Measurements from ENCODE around the gene PGBD2. TPM values are rescaled to one million over a fixed set of nuclear protein-coding genes. Genes with fewer than 3 reads are reported as not detected.

The PGBD2 gene
- total and polyA plus RNA-seq, 9 of the 15 experiments (the other 6 are each of a cell fraction or from before 2014, with no cell fraction given): 11.9 to 21.8 (median 14.7) TPM

- peak overlapping the region; percentile 56 for H3K4me3 ChIP-seq
- in situ Hi-C loops (cut with MboI): no loop called here
- H3K9me1 ChIP-seq (ENCODE audit: control insufficient read depth, insufficient read depth, low read length): peaks cover 4% of the 10 kb centered on the region
- H3K27me3 ChIP-seq (ENCODE audit: control insufficient read depth in 2 of 2, insufficient read depth in 2 of 2, low read length in 2 of 2): no peaks in the 10 kb centered on the region
- H3K9me3 ChIP-seq (replicated peaks; ENCODE audit: control insufficient read depth, insufficient read depth, low read depth, low read length): no peaks in the 10 kb centered on the region
- H3K79me2 ChIP-seq (ENCODE audit: control insufficient read depth, insufficient read depth, low read length): peaks cover 41% of the 10 kb centered on the region
- peaks cover 23% of the 10 kb centered on the region for H3K36me3 ChIP-seq (ENCODE audit: control insufficient read depth, insufficient read depth, low read length)
- ChIA-PET CTCF (ENCODE audit: low intra/inter-chr PET ratio) (no interaction called here), POLR2A (interaction anchor here (0.6 to 1.7 kb wide), 5 partner anchors 10 to 30 kb away, joined by 3 to 5 read pairs (median 4); no protein-coding TSS in a partner anchor)
- intact Hi-C loops (cut with micrococcal nuclease): no loop called here
- H3K4me2 ChIP-seq (ENCODE audit: insufficient read depth, low read length): peak overlapping the region; percentile 99
- H3K9ac ChIP-seq (ENCODE audit: insufficient read depth in 1 of 2, low read depth in 2 of 2, low read length in 2 of 2): peak overlapping the region in 1 of 2 experiments; percentile 87; a peak in 2 of 4 replicates
- no peaks in the 10 kb centered on the region for H4K20me1 ChIP-seq (replicated peaks; ENCODE audit: control insufficient read depth, insufficient read depth, low read length)
- peak overlapping the region; percentile 98 for H2AFZ ChIP-seq (ENCODE audit: low read depth, low read length)
- ATAC-seq (no peak), FAIRE-seq (peak; percentile 56), DNase-seq (ENCODE audit: extremely low read depth in 1 of 4, low spot score in 3 of 4) (no peak)
- no TSS peak for BruUV-seq (replicated peaks)
- 52% methylated on average over 3 of the region's 3 CpGs for WGBS (ENCODE audit: insufficient coverage, low coverage, missing lambda C conversion rate)
- H3K27ac ChIP-seq (ENCODE audit: extremely low read depth, low read depth, low read length): peak overlapping the region; percentile 99
- H3K4me1 ChIP-seq (replicated peaks in 1 of 2; ENCODE audit: control insufficient read depth in 2 of 2, insufficient read depth in 2 of 2, low read length in 2 of 2): peaks cover 20 to 43% of the 10 kb centered on the region in 2 experiments; a peak in 4 of 5 replicates
- TF ChIP-seq DPF2 (IDR thresholded peaks at IDR 0.05) (no peak), ZNF589 (CRISPR knock-in tag; IDR thresholded peaks at IDR 0.05; ENCODE audit: low read depth) (peak; percentile 63; the same call in 1 of the 2 replicates), PRPF4 (IDR thresholded peaks at IDR 0.05; ENCODE audit: insufficient read depth, low read depth, low read length, poor library complexity, severe bottlenecking) (no peak), RB1 (IDR thresholded peaks at IDR 0.05; ENCODE audit: low read depth) (no peak), OTX1 (CRISPR knock-in tag; IDR thresholded peaks at IDR 0.05) (no peak), PKNOX1 (IDR thresholded peaks at IDR 0.05) (peak; percentile 34; the same call in 1 of the 2 replicates), ETV6 (IDR thresholded peaks at IDR 0.05; ENCODE audit: borderline replicate concordance in 1 of 2, low read depth in 2 of 2, low read length in 1 of 2) (no peak), ETV6 (CRISPR knock-in tag; IDR thresholded peaks at IDR 0.05; ENCODE audit: borderline replicate concordance) (no peak), KAT2B (IDR thresholded peaks at IDR 0.05; ENCODE audit: low read depth, low read length) (no peak), NFRKB (IDR thresholded peaks at IDR 0.05; ENCODE audit: low read depth) (0 out of 2 replicates have a peak, but pooled peaks have one; percentile 21), ZNF668 (CRISPR knock-in tag; IDR thresholded peaks at IDR 0.05) (peak; percentile 59; the same call in 1 of the 2 replicates), ELF2 (CRISPR knock-in tag; IDR thresholded peaks at IDR 0.05) (no peak), ZNF766 (CRISPR knock-in tag; conservative IDR thresholded peaks at IDR 0.05) (no peak), MAZ (CRISPR knock-in tag; conservative IDR thresholded peaks at IDR 0.05 in 1 of 2, IDR thresholded peaks at IDR 0.05 in 1 of 2) (0 out of 4 replicates have a peak, but pooled peaks of 1 of the 2 experiments have one; percentile 8), MCM2 (IDR thresholded peaks at IDR 0.05; ENCODE audit: low read depth) (no peak), TAL1 (IDR thresholded peaks at IDR 0.05) (0 out of 2 replicates have a peak, but pooled peaks have one; percentile 2), ETV1 (tag; conservative IDR thresholded peaks at IDR 0.05; ENCODE audit: low read depth) (0 out of 2 replicates have a peak, but pooled peaks have one; percentile 8), ZNF24 (IDR thresholded peaks at IDR 0.05) (peak; percentile 95), MEF2A (IDR thresholded peaks at IDR 0.05; ENCODE audit: control insufficient read depth, low read depth, low read length) (no peak), MEIS2 (IDR thresholded peaks at IDR 0.05; ENCODE audit: partially characterized antibody) (peak; percentile 49)
- TF ChIP-seq, protein P1, sequence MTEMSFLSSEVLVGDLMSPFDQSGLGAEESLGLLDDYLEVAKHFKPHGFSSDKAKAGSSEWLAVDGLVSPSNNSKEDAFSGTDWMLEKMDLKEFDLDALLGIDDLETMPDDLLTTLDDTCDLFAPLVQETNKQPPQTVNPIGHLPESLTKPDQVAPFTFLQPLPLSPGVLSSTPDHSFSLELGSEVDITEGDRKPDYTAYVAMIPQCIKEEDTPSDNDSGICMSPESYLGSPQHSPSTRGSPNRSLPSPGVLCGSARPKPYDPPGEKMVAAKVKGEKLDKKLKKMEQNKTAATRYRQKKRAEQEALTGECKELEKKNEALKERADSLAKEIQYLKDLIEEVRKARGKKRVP (CRISPR knock-in tag; IDR thresholded peaks at IDR 0.05): no peak
These were observed 1.4 kb upstream of the PGBD2 start for GRCh38 chr1:248904437-248905216.
